Fibroblast of gingiva (primary cell): ENCODE measurements around the gene HOXC10.
A peak's percentile ranks its signal among the peaks of the same experiment; 100 is the strongest.

ENCODE experiments used
- DNase-seq: peaks from one replicate; pipeline ENCODE4 v3.0.0-alpha.2; 2011; ENCODE audit warnings: low read depth

The HOXC10 gene

GRCh38 chr12:53992377-53992889, 7.5 kb downstream of the HOXC10 start:
- no peak for DNase-seq

DNA sequence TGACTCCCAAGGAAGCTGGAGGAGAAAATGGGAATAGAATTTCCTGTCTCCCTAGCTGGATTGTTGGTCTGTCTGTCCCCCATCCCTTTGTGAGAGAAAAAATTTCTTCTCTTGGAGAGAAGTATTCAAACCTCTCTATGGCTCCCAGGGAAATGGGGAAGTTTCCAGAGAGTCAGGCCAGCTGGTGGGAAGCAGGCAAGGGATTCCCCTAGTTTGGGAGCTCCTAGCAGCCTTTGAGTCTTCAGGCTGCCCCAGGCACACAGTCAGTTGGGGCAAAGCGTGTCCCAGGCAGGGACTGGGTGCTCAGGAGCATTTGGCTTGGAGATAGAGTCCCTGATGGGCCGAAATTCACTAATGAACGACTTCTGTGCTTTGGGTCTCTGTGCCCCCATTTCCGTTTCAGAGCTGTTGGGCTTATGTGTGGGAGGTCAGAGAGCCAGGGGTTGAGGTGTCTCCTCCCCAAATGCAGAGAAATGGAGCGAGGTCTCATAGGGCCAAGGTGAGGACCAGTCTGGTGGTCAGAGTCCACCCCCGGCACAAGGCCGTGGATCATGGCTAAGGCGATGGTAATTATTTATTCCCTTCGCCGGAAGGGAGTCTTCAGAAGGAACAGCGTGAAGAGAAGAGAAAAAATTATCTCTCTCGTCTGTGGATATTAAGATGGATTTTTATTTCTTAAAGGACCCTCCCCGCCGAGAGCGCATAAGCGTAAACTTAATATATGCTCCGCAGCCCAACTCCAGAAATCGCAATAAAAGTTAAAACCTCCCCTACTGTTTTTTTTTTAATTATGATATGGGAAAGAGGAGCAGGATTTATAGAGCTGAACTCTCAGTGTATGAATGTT, 8.4 kb downstream of the HOXC10 start:
- DNase-seq, result no peak

- no peak for DNase-seq
These were observed 9.0 kb downstream of the HOXC10 start for GRCh38 chr12:53994009-53994263.

DNA sequence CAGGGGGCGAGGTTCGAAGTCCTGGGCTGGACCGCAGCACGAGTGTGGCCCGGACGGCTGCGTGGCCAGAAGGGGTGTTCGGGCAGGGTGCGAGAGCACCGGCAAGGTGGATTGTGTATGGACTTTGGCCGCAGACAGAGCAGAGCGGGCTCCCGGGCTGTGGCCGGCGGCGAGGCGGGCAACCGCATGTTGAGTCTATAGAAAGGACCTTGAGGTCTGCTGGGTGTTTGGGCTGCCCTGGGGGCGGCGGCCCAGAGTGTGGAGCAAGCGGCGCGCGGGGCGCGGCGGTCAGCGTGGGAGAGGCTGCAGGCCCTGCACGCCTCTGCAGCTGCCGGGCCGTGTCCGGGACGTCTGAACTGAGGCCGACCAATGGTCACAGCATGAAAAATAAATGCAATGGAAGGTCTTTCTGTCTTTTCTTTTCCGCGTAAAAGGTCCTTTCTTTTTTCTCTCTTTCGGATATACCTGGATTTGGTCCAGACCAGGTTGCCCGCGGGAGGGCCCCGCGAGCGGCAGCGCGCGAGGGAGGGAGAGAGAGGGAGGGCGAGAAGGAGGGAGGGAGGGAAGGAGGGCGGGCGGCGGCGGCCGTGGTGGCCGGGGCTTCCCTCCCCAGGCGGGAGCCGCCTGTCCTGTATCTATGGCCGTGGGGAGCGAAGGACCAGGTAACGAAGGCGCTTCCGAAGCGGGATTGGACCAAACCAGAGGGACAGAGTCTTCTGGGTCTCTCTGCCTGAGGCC, 9.5 kb downstream of the HOXC10 start:
- DNase-seq, result no peak

GRCh38 chr12:53995002-53995377, 10.0 kb downstream of the HOXC10 start:
- DNase-seq, result no peak

DNA sequence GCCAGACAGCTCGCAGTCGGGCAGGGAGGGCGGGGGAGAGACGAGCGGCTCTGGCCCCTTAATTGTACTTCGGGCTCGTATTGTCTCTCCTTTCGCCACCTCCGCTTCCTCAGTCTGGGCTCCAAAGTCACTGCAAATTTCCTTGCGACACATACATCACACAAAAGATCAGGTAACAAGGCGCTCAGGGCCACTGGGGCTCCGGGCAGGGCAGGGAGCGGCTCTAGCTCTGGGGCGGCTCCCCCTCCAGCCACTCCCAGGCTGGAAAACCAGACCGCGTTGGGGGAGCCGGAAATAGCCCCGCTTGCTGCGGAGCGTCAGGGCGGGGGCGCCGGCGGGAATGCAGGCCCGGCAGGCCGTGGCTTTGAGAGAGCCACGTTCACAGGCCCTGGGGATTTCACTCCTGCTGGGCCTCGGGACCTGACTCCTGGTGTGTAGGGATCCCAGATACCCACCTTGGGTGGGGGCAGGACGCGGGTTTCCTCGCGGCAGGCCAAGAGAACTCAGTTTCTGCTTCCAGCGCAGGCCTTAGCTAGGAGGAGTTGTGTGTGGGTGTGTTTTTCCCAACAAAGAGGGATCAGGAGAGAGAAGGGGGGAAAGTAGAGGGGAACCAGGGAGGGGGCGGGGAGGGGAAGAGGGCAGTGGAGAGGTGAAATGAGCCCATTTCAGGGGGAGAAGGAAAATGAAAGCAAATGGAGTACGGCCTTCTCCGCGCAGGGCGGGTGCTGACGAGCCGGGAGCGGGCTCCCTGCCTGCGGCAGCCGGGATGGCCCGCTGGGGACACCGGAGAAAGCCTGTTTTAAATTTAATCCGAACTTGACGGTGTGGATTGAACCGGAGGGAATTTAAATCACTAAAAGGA, 10.7 kb downstream of the HOXC10 start:
- no peak for DNase-seq

GRCh38 chr12:53996240-53997203, 11.6 kb downstream of the HOXC10 start:
- no peak for DNase-seq

GRCh38 chr12:53997204-53998109, 12.5 kb downstream of the HOXC10 start:
- DNase-seq, result no peak

DNA sequence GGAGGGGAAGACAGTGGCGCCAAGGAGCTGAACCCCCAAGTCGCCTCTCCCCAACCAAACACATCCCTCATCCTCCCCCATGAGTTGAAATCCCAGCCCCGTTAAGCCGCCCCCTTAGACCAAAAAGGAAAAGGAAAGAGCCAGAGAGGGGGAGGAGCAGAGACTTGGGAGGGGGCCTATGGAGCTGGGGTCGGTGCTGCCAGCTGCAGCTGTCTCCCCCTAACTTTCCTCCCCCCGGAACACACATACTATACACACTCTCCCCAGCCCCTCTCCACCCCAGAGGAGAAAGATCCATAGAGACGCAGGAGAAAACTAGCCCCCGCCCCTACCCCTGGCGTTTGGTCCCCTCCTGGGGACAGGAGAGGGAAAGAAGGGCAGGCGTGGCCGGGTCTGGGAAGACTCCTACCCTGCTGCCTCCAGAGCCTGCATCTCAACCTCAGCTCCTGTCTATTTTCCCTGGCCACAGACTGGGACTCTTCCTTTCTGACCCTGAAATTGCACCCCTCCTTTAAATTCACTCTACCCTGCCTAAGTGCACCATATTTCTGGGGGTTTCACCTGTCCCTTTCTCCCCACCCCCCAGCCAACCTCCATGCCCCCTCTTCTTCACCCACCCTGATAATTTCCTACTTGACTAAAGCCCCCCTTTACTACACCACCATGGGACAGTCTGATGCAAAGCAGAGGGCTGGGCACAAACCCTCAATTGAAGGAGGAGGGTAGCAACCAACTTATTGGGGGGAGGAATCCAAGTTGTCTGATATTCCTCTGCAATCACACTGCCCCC, 13.4 kb downstream of the HOXC10 start:
- no peak for DNase-seq

DNA sequence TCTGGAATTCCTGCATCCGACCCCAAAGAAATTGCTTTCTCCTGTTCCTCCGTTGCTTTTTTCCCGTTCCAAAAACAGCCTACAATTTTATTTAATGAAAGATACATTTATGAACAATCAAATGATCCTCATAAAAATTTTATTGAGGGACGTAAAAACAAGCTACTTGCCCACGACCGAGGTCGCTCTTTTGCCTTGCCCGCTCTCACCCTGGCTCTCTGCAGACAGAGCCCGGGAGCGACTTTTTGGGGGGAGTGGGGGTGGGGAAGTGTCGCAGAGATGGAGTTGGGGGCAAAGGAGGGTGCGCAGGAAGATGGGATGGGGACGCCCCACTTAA, 13.9 kb downstream of the HOXC10 start:
- DNase-seq, result no peak

DNA sequence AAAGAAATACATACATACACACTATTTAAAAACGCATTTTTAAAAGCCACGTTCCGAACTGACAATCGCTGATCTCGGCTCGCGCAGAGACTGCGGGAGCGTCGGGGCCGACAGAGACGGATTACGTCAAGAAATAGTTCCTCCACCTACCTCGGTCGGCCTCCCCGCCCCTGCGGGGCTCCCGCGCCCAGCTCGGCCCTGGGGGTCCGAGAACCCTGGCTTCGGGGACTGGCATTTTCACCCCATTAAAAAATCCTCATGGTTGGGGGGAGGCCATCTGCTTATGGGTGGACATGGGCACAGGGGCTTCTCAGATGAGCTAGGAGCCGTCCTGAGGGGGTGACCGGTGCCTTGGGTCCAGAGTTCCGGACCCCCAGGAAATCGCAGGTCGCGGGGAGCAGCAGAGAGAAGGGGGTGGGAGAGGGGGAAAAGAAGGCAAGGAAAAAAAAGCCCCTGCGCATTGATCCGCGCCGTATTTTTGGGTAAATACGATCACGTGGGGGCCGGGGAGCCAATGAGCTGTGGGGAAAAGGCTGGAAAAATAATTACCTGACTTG, 14.7 kb downstream of the HOXC10 start:
- peak; percentile 22 for DNase-seq

DNA sequence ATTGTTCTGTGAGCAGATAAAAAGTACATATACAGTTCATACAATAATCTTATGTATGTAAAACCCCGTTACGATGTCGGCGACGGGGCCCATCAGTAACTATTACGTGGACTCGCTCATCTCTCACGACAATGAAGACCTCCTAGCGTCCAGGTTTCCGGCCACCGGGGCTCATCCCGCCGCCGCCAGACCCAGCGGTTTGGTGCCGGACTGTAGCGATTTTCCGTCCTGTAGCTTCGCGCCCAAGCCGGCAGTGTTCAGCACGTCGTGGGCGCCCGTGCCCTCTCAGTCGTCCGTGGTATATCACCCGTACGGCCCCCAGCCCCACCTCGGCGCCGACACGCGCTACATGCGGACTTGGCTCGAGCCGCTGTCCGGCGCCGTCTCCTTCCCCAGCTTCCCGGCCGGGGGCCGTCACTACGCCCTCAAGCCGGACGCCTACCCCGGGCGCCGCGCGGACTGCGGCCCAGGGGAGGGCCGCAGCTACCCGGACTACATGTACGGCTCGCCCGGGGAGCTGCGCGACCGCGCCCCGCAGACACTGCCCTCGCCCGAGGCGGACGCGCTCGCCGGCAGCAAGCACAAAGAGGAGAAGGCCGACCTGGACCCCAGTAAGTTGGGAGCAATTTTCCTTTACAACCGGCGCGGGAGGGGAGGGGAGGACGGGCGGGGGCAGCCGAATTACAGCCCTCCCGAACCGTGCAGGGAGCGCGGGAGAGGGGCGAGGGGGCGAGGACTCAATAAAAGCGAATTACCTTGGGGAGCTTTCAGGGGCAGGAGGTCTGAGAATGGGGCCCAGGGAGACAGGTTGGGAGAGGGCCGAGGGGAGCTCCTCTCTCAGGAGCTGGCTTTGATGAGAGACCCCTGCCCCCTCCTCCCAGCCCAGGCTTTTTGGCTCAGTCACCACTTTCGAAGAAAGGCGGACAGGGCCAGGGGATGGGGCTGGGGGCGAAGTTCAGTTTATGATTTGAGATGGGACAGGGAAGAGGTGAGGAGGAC, 15.5 kb downstream of the HOXC10 start, which contains the start of gene HOXC9:
Gene HOXC9 (plus strand): TSS at position 46 of the 999 bp plus-strand sequence. CDS start 28 bp downstream, at position 74.
- no peak for DNase-seq

GRCh38 chr12:54001283-54002187, 16.6 kb downstream of the HOXC10 start:
- DNase-seq, result no peak

DNA sequence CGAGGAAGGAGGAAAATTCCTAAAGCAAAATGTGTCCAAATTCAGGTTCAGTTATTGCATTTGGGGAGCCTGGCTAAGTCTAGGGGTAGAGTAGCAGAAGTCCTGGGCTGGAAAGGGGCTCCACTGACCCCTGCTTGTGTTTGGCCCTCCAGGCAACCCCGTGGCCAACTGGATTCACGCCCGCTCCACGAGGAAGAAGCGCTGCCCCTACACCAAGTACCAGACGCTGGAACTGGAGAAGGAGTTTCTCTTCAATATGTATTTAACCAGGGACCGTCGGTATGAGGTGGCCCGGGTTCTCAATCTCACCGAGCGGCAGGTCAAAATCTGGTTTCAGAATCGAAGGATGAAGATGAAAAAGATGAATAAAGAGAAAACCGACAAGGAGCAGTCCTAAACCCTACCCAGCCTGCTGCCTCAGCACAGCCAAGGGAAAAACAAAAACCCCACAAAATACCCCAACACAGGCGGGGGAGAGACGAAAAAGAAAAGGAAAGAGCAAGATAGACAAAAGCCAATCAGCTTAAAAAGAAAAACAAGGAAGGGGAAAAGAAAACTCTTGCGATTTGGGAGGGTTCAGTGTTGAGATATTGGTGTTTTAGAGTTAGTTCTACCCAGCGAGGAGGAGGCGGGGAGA, 17.4 kb downstream of the HOXC10 start:
- no peak for DNase-seq

GRCh38 chr12:54002915-54003389, 18.0 kb downstream of the HOXC10 start:
- DNase-seq, result no peak

- no peak for DNase-seq
These were observed 18.7 kb downstream of the HOXC10 start for GRCh38 chr12:54003625-54004024.
